ENCODE results near the gene KSR2.
A peak's percentile ranks its signal among the peaks of the same experiment; 100 is the strongest.

Gene KSR2

DNA sequence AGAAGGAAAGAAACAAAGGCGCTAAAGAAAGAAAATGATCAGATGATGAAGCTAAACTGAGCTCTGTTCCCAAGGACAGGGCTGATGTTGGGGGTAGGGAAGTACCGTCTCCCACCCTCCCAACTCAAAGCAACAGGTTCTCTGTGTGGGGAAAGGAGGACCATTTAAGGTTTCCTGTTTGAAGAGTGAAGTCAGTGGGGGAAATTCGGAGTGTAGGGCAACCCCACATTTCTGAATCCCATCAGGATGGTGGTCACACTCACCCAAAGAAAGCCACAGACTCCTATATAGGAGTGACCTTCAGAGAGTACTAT lies 131.1 kb downstream of the KSR2 start:
- TF ChIP-seq GATA3 (IDR thresholded peaks at IDR 0.05; ENCODE audit: low read depth, low read length) (no peak), GATA2 (IDR thresholded peaks at IDR 0.05; ENCODE audit: low read depth, low read length) (no peak)

GRCh38 chr12:117836999-117837736 lies 131.6 kb downstream of the KSR2 start:
- TF ChIP-seq GATA3 (IDR thresholded peaks at IDR 0.05; ENCODE audit: low read depth, low read length) (no peak), GATA2 (IDR thresholded peaks at IDR 0.05; ENCODE audit: low read depth, low read length) (no peak)

DNA sequence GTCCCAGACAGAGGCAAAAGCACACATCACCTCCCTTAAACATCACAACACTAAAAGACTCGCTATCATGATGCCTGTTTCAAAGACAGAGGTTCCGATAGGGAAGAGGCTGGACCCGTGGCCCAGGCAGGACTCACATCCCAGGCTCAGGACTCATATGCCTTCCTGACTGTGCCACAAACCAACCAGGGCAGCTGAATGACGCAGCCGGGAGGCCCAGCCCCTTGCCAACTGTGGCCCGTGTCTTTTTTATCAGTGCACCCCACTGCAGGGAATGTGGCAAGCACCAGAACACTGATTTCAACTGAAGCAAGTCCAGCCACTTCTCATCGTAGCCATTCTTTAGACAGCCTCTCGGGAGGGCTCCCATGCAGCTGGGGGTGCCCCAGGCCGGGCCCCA lies 132.3 kb downstream of the KSR2 start:
- TF ChIP-seq GATA3 (IDR thresholded peaks at IDR 0.05; ENCODE audit: low read depth, low read length) (no peak), GATA2 (IDR thresholded peaks at IDR 0.05; ENCODE audit: low read depth, low read length) (no peak)

GRCh38 chr12:117835156-117835555 lies 133.6 kb downstream of the KSR2 start:
- TF ChIP-seq GATA2 (IDR thresholded peaks at IDR 0.05; ENCODE audit: low read depth, low read length) (peak; percentile 75), GATA3 (IDR thresholded peaks at IDR 0.05; ENCODE audit: low read depth, low read length) (no peak)

DNA sequence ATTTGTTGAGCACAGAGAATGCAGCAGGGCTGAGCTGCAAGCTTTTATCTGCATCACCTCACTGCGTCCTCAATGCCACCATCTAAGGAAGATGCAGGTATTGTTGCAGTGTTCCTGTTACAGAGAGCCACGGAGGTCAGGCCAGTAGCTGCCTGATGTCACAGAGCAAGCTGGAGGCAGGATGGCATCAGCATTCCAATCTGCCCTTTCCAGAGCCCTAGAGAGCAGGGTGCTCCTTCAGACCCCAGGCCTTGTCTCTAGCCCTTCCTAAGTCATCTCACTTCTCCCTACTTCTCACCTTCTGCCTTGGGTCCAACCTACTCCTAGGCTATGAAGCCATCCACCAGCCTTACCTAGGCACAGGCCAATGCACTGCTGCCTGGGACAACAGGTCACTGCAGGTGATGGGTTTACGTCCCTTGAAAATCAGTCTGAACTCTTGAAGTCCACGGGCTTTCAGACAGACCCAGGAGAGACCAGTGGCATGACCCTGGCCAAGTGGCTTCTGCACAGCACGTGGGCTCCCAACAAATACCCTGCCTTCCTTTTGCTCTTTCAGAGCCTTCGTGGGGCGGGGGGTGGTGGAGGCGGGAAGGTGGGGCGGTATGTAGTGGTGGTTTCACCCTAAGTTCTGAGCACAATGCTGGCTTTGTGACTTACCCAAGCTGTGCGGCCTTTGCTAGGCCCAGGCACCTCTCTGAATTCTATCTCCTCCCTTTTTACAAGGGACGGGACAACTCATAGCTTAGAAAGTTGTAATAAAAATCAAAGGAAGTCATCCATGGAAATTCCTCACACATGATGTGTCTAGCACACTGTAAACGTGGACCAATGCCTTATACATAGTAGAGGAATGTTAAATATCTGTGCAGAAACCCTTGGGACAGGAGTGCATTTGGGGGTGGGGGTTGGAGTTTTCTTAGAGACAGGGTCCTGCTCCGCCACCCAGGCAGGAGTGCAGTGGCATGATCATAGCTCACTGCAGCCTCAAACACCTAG lies 136.0 kb downstream of the KSR2 start:
- no peak for TF ChIP-seq GATA2 (IDR thresholded peaks at IDR 0.05; ENCODE audit: low read depth, low read length)
- TF ChIP-seq GATA3 (IDR thresholded peaks at IDR 0.05; ENCODE audit: low read depth, low read length) = no peak

- no peak for TF ChIP-seq GATA3 (IDR thresholded peaks at IDR 0.05; ENCODE audit: low read depth, low read length)
- no peak for TF ChIP-seq GATA2 (IDR thresholded peaks at IDR 0.05; ENCODE audit: low read depth, low read length)
Observed at GRCh38 chr12:117830471-117830870, 138.3 kb downstream of the KSR2 start.

DNA sequence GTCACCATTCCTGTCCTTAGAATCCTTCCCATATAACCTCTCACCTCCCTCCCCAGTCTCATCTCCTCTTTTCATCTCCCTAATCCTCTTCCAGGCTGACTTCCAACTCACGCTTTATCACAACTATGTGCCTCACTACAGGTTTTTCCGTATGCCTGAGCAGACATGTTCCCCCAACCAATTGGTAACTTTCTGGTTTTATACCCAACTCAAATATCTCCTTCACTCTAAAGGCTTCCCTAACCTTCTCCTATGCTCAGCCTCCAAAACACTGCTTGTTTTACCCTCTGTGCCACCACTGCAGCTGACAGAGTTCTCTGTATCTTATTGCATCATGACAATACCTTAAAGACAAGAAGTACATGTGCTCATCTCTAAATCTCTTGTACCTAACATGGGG lies 139.7 kb downstream of the KSR2 start:
- TF ChIP-seq GATA2 (IDR thresholded peaks at IDR 0.05; ENCODE audit: low read depth, low read length) (no peak), GATA3 (IDR thresholded peaks at IDR 0.05; ENCODE audit: low read depth, low read length) (no peak)

DNA sequence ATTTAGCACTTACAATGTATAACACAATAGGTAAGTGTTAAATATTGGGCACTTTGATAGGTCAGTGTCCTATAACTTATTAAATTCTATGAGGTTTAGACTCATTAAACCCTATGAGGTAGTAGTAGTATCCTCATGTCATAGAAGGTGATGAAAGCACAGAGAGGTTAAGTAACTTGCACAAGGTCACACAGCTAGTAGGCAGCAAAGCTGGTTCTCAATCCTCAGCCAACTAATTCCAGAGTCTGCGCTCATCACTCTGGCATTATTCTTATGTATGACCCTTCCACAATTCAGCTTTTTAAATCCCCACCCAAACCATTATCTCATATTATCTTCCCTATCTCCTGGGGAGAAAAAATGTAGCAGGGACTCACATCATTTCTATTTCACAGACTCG lies 141.1 kb downstream of the KSR2 start:
- TF ChIP-seq GATA3 (IDR thresholded peaks at IDR 0.05; ENCODE audit: low read depth, low read length) = no peak
- no peak for TF ChIP-seq GATA2 (IDR thresholded peaks at IDR 0.05; ENCODE audit: low read depth, low read length)

DNA sequence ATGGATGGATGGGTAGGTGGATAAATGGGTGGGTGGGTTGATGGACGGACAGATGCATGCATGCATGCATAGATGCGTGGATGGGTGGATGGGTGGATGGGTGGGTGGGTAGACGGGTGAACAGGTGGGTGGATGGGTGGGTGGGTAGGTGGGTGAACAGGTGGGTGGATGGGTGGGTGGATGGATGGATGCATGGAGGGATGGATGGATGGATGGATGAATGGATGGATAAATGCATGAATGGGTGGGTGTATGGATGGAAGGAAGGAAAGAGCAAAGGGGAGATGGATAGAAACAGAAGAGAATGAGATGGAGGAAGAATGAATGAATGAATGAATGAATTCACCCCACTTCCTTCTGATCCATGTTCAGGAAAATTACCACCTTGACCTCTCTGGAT lies 143.0 kb downstream of the KSR2 start:
- TF ChIP-seq GATA2 (IDR thresholded peaks at IDR 0.05; ENCODE audit: low read depth, low read length) = no peak
- TF ChIP-seq GATA3 (IDR thresholded peaks at IDR 0.05; ENCODE audit: low read depth, low read length) = no peak

DNA sequence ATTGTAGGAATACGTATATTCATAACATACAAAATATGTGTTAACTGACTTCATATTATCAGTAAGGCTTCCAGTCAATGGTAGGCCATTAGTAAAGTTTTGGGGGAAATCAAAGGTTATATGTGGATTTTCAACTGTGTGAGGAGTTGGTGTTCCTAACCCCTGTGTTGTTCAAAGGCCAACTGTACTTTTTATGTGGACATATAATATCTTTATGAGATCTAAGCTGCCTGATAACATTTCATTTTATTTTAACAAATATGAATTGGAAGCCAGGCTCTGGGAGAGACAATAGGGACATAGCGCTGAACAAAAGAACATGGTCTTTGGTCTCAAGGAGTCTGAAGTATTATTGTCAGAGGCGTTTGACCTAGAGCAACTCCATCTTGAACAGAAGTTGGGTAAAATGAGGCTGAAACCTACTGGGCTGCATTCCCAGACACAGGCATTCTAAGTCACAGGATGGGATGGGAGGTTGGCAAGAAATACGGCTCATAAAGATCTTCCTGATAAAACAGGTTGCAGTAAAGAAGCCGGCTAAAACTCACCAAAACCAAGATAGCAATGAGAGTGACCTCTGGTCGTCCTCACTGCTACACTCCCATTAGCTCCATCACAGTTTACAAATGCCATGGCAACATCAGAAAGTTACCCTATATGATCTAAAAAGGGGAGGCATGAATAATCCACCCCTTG lies 147.2 kb downstream of the KSR2 start:
- TF ChIP-seq GATA3 (IDR thresholded peaks at IDR 0.05; ENCODE audit: low read depth, low read length) = no peak
- TF ChIP-seq GATA2 (IDR thresholded peaks at IDR 0.05; ENCODE audit: low read depth, low read length) = no peak

DNA sequence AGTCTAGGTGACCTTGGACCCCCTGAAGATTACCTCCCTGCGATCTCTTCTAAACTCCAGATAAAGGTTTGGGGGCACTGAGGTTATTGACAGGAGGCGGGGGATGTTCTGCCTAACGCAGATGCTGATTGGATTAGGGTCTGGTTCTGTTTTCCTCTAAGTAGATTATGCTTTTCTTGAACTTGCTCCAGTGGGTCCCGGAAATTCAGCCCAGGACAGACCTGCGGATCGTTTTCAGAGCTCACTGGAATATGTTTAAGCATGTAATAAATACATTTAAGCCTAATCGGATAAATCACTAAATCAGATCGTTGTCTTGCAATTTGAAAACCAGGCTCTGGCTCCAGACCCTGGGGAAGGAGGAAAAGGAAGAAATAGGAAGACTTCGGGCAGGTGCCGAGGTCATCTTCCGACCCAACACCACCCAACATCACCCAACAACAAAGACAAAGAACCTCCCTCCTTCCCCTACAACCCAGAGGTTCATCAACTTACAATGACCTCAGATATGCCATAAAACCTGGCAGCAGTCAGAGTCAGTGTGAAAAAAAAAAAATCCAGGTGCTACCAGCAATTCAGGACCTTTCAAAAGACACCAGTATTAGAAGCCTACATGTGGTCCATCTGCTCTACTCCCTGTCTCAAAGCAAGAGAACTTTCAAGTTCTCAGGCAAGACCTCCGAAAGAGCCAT lies 148.4 kb downstream of the KSR2 start:
- peak; percentile 26; the same call in 1 of the 2 replicates for TF ChIP-seq GATA2 (IDR thresholded peaks at IDR 0.05; ENCODE audit: low read depth, low read length)
- no peak for TF ChIP-seq GATA3 (IDR thresholded peaks at IDR 0.05; ENCODE audit: low read depth, low read length)

GRCh38 chr12:117819160-117819559 lies 149.6 kb downstream of the KSR2 start:
- TF ChIP-seq GATA3 (IDR thresholded peaks at IDR 0.05; ENCODE audit: low read depth, low read length) (no peak), GATA2 (IDR thresholded peaks at IDR 0.05; ENCODE audit: low read depth, low read length) (no peak)

DNA sequence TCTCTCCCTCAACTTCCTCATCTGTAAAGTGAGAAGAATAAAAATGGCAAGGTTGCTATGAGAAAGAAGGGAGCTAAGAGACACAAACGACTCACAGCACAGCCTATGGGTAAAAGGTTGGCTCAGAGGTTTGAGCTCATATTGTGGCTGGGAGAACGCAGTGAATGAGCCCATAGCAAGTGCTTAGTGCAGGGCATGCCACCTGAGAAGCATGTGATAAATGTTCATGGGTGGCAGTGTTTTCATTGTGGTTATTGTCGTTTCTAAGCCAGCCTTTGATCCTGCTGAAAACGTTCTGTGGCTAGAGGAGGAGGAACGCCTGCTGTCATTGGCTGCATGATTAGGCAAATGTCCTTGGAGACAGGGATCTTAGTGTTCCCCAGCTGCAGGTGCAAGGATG lies 150.4 kb downstream of the KSR2 start:
- TF ChIP-seq GATA3 (IDR thresholded peaks at IDR 0.05; ENCODE audit: low read depth, low read length) (no peak), GATA2 (IDR thresholded peaks at IDR 0.05; ENCODE audit: low read depth, low read length) (no peak)

DNA sequence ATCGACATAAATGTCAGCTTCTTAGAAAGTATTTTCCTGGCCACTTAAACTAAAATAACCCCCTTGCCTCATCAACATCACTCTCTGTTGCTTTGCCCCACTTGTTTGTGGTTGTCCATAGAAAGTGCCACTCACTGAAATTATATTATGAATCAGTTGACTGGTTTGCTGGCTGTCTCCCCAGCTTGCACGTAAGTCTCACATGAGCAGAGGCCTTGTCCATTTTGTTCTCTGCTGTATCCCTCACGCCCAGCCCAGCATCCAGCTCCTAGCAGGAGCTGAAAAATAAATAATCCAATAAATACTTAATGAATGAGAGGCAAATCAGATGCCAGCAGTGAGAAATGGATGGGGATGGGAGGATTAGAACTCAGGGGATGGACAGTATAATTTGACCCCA lies 159.3 kb downstream of the KSR2 start:
- no peak for TF ChIP-seq GATA2 (IDR thresholded peaks at IDR 0.05; ENCODE audit: low read depth, low read length)
- TF ChIP-seq GATA3 (IDR thresholded peaks at IDR 0.05; ENCODE audit: low read depth, low read length) = no peak
